HepG2 (cell line): ENCODE results near the gene IKBIP. TPM values are rescaled to one million over a fixed set of nuclear protein-coding genes. Genes with fewer than 3 reads are reported as not detected.

Experiments
- ELF3 ChIP-seq: IDR thresholded peaks from 2 replicates; pipeline ENCODE4 v1.6.1; 2016; ENCODE audit warnings: missing genetic modification reagents, missing compliant biosample characterization
- ESRRA ChIP-seq: sonication (generic); formaldehyde crosslinking; IDR thresholded peaks from 2 replicates; pipeline ENCODE4 v1.5.1; 2020; ENCODE audit warnings: mild to moderate bottlenecking, low read depth, missing genetic modification reagents
- HOXA5 ChIP-seq: sonication (generic); formaldehyde crosslinking; IDR thresholded peaks from 2 replicates; pipeline ENCODE4 v1.4.0; 2020; ENCODE audit warnings: missing genetic modification reagents
- KDM6A ChIP-seq: IDR thresholded peaks from 2 replicates; pipeline ENCODE4 v1.6.1; 2016; ENCODE audit warnings: low read depth
- MXD3 ChIP-seq: IDR thresholded peaks from 2 replicates; pipeline ENCODE4 v1.6.1; 2016; ENCODE audit warnings: mild to moderate bottlenecking, missing biosample characterization, missing genetic modification reagents
- NFAT5 ChIP-seq: sonication (generic); formaldehyde crosslinking; IDR thresholded peaks from 2 replicates; pipeline ENCODE4 v1.4.0; 2020; ENCODE audit warnings: missing genetic modification reagents
- TAF1 ChIP-seq: sonication (generic); formaldehyde crosslinking; IDR thresholded peaks from 2 replicates; pipeline ENCODE4 v1.4.0; 2020; ENCODE audit warnings: missing genetic modification reagents
- ZBTB3 ChIP-seq: sonication (generic); formaldehyde crosslinking; IDR thresholded peaks from 2 replicates; pipeline ENCODE4 v1.4.0; 2020; ENCODE audit warnings: low read depth, mild to moderate bottlenecking, moderate library complexity, missing genetic modification reagents, borderline replicate concordance
- ZBTB40 ChIP-seq, 2 experiments: fragments of 450-650 bp in 1 of 2; sonication (generic) in 1 of 2; formaldehyde crosslinking in 1 of 2; IDR thresholded peaks; 2 replicates each; pipeline versions ENCODE4 v1.6.1 to v1.8.0; 2016 to 2022; ENCODE audit warnings: antibody characterized with exemption in 1 of 2, mild to moderate bottlenecking in 1 of 2, missing genetic modification reagents in 1 of 2
- ZNF512 ChIP-seq: sonication (generic); formaldehyde crosslinking; IDR thresholded peaks from 2 replicates; pipeline ENCODE4 v1.4.0; 2020; ENCODE audit warnings: mild to moderate bottlenecking, missing genetic modification reagents
- ZNF891 ChIP-seq: sonication (generic); formaldehyde crosslinking; IDR thresholded peaks from 2 replicates; pipeline ENCODE4 v1.5.0; 2020; ENCODE audit warnings: mild to moderate bottlenecking, missing genetic modification reagents
- polyA plus RNA-seq, 8 experiments: library from polyadenylated mRNA; depleted of rRNA in 3 of 8; stranded (reverse) in 7 of 8; unstranded in 1 of 8; fragments of >200 nt; fragmentation: Illumina TruSeq in 4 of 8; extraction: Trizol in 4 of 8; gene quantifications; 2 replicates each; pipeline versions ENCODE4 v1.2.1 to v1.2.3, GENCODE V29; 2011 to 2016; ENCODE audit warnings: low read depth in 4 of 8, missing spikeins in 1 of 8, mixed read lengths in 1 of 8; ENCODE audit not compliant: insufficient read depth in 1 of 8
- total RNA-seq, 5 experiments: library from RNA; depleted of rRNA; stranded (reverse); fragments of >200 nt; fragmentation: Illumina TruSeq; extraction: Trizol; gene quantifications; 2 replicates each; pipeline ENCODE4 v1.2.3, GENCODE V29; 2016; ENCODE audit warnings: low read depth in 1 of 5

Gene IKBIP
- total and polyA plus RNA-seq, 2 of the 13 experiments (the other 11 are each of a cell fraction or from before 2014, with no cell fraction given) = 20.0 to 55.5 TPM

GRCh38 chr12:98594050-98594835 lies 50.3 kb downstream of the IKBIP start (continued):
- TF ChIP-seq ZBTB40 (IDR thresholded peaks at IDR 0.05) (no peak), ZBTB40 (CRISPR knock-in tag; IDR thresholded peaks at IDR 0.05) (peak; percentile 73), ZBTB3 (CRISPR knock-in tag) (no peak), HOXA5 (no peak), KDM6A (no peak), ZNF512 (0 out of 2 replicates have a peak, but pooled peaks have one; percentile 35), NFAT5 (0 out of 2 replicates have a peak, but pooled peaks have one; percentile 3), ESRRA (CRISPR knock-in tag) (0 out of 2 replicates have a peak, but pooled peaks have one; percentile 5), ZNF891 (CRISPR knock-in tag) (0 out of 2 replicates have a peak, but pooled peaks have one; percentile 19), TAF1 (CRISPR knock-in tag) (no peak), MXD3 (no peak), ELF3 (no peak)
